Small intestine (tissue), 7 donors: ENCODE results near the gene MFSD11. TPM values are rescaled to one million over a fixed set of nuclear protein-coding genes. Genes with fewer than 3 reads are reported as not detected.
"Not testable (repeated sequence)": the region's sequence is repeated elsewhere in the genome, so short reads cannot be mapped to it uniquely, and the experiment has no call there.

Source experiments
- DNase-seq, 2 donors: peaks; one replicate each; pipeline versions ENCODE4 v3.0.0 to v3.0.0-alpha.2; 2013
- FAIRE-seq: peaks from 2 replicates; lab custom pipeline; 2012; peaks lifted over from hg19 to GRCh38; lab: Jason Lieb, UNC
- H3K27ac ChIP-seq, 3 donors: one replicate each; pipeline ENCODE4 v1.5.1; 2013; ENCODE audit warnings: low read length in 2 of 3, mild to moderate bottlenecking in 2 of 3, control low read depth in 1 of 3, inconsistent platforms in 1 of 3, low read depth in 1 of 3, moderate library complexity in 1 of 3
- H3K27me3 ChIP-seq, 3 donors: one replicate each; pipeline ENCODE4 v1.6.1; 2013; ENCODE audit warnings: low read length in 3 of 3, inconsistent platforms in 1 of 3; ENCODE audit not compliant: control insufficient read depth in 3 of 3, insufficient read depth in 3 of 3
- H3K36me3 ChIP-seq, 3 donors: one replicate each; pipeline ENCODE4 v1.6.1; 2013; ENCODE audit warnings: low read length in 3 of 3, inconsistent platforms in 1 of 3, low read depth in 1 of 3, mild to moderate bottlenecking in 1 of 3, moderate library complexity in 1 of 3; ENCODE audit not compliant: control insufficient read depth in 3 of 3, insufficient read depth in 2 of 3
- H3K4me1 ChIP-seq, 3 donors: one replicate each; pipeline ENCODE4 v1.6.1; 2013; ENCODE audit warnings: low read length in 2 of 3, inconsistent platforms in 1 of 3, low read depth in 1 of 3, mild to moderate bottlenecking in 1 of 3, moderate library complexity in 1 of 3; ENCODE audit not compliant: control insufficient read depth in 3 of 3, insufficient read depth in 2 of 3
- H3K4me3 ChIP-seq, 3 donors: one replicate each; pipeline ENCODE4 v1.5.1; 2013; ENCODE audit warnings: low read length in 3 of 3, control low read depth in 1 of 3, inconsistent platforms in 1 of 3, low read depth in 1 of 3, mild to moderate bottlenecking in 1 of 3, moderate library complexity in 1 of 3
- H3K9me3 ChIP-seq, 2 donors: one replicate each; pipeline ENCODE4 v1.6.1; 2013; ENCODE audit warnings: low read depth in 1 of 2, low read length in 1 of 2; ENCODE audit not compliant: control insufficient read depth in 2 of 2, insufficient read depth in 1 of 2
- WGBS, 3 donors: extraction: QIAGEN DNeasy Blood & Tissue Kit; methylation state at CpG; one replicate each; pipeline ENCODE4 v1.1.7; 2013; 5-methylcytosine and 5-hydroxymethylcytosine counted together
- polyA plus RNA-seq, 4 donors: library from polyadenylated mRNA; stranded (reverse) in 3 of 4; unstranded in 1 of 4; fragments of 200-250 nt in 3 of 4; fragments of 120-200 nt in 1 of 4; gene quantifications; one replicate each; pipeline versions ENCODE4 v1.2.1 to v1.2.3, GENCODE V29; 2013
- donor health status: healthy with polysubstance abuse.
- donor health status: control.
- donor health status: control.
- donor health status: Bipolar disorder and iron deficiency.
- donor health status: healthy.

The MFSD11 gene
- polyA plus RNA-seq, 4 donors, result 8.3 to 28.4 (median 15.2) TPM

DNA sequence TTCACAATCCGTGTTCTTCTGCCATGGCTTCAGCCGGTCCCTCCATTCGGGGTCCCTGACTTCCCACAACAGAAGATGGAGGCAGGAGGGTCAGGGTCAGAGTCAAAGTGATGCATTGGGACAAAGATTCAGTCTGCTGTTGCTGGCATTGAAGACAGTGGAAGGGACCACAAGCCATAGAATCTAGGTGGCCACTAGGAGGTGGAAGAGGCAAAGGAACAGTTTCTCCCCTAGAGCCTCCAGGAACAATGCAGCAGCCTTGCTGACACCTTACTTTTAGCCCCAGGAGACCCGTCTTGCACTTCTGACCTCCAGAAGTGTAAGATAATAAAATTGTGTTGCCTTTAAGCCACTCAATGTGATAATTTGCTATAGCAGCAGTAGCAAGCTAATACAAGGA is 55.9 kb downstream of the MFSD11 start:
- Histone ChIP-seq H3K27ac (no peak overlapping the region), H3K4me3 (no peak overlapping the region), H3K9me3 (peaks cover 0 to 4% of the 10 kb centered on the region in 2 donors), H3K36me3 (no peaks in the 10 kb centered on the region), H3K4me1 (peaks cover 0 to 2% (median 0%) of the 10 kb centered on the region in 3 donors), H3K27me3 (no peaks in the 10 kb centered on the region)
- FAIRE-seq, result no peak
- DNase-seq, result peak in 1 of 2 donors; percentile 8
- WGBS, 3 donors, result 78 to 81% (median 79%) methylated on average over 4 of the region's 4 CpGs

DNA sequence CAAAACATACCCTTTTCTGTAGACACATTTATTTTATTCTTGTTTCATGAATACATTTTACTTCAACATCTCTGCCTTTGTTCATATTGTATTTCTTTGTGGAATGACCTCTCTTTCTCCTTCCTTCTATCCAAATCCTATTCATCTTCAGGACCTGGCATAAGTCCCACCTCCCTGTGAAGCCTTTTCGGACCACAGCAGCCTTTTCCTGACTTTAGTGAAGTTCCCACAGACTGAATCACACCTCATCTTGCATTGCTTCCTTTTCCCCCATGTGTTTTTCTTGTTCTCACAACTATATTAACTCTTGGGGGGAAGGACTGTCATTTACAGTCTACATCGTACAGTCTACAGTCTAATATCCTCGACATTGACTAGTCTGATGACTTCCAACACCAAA is 58.2 kb downstream of the MFSD11 start:
- H3K27me3 ChIP-seq, result no peaks in the 10 kb centered on the region
- H3K4me3 ChIP-seq, result no peak overlapping the region
- FAIRE-seq, result no peak
- DNase-seq, result no peak
- H3K36me3 ChIP-seq, result no peaks in the 10 kb centered on the region
- WGBS, 3 donors, result 91 to 98% (median 95%) methylated on average over 3 of the region's 3 CpGs
- H3K4me1 ChIP-seq, result peaks cover 0 to 2% (median 0%) of the 10 kb centered on the region in 3 donors
- no peaks in the 10 kb centered on the region for H3K9me3 ChIP-seq
- no peak overlapping the region for H3K27ac ChIP-seq

DNA sequence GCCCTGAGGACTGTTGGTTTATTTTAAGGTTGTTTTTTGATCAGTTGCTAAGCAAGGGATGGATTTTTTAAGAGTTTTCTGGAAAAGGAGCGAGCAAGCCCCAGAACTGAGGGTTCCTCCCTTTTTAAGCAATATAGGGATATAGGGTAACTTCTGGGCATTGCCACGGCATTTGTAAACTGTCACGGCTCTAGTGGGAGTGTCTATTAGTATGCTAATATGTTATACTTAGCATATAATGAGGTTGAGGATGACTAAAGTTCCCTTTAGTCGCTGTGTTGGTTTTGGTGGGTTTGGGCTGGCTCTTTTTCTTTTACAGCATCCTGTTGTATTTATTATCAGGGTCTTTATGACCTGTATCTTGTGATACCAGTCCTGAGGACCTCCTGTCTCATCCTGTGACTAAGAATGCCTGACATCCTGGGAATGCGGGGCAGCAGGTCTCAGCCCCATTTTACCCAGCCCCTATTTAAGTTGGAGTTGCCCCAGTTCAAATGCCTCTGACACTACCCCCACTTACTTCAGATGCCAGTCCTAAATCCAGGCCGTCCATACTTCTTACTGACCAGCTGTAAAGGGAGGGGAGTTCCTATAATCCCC is 59.4 kb downstream of the MFSD11 start:
- DNase-seq (no peak), FAIRE-seq (no peak)
- 71 to 73% (median 71%) methylated on average over 6 of the region's 6 CpGs for WGBS, 3 donors
- Histone ChIP-seq H3K27me3 (no peaks in the 10 kb centered on the region), H3K9me3 (no peaks in the 10 kb centered on the region), H3K4me3 (no peak overlapping the region), H3K27ac (no peak overlapping the region), H3K4me1 (no peaks in the 10 kb centered on the region), H3K36me3 (no peaks in the 10 kb centered on the region)

DNA sequence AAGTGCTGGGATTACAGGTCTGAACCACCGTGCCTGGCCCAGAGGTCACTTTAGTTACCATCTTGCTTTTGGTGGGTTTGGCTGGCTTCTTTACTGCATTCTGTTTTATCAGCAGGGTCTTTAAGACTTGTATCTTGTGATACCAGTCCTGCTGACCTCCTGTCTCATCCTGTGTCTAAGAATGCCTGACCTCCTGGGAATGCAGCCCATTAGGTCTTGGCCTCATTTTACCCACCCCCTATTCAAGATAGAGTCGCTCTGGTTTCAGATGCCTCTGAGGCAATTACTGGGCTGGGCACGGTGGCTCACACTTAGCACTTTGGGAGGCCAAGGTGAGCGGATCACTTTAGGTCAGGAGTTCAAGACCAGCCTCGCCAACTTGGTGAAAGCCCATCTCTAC is 63.8 kb downstream of the MFSD11 start:
- Histone ChIP-seq H3K36me3 (no peaks in the 10 kb centered on the region), H3K4me3 (no peak overlapping the region), H3K27me3 (no peaks in the 10 kb centered on the region), H3K9me3 (peaks cover 0 to 3% of the 10 kb centered on the region in 2 donors), H3K27ac (no peak overlapping the region), H3K4me1 (no peaks in the 10 kb centered on the region)
- WGBS, 3 donors, result 88 to 92% (median 90%) methylated on average over 5 of the region's 5 CpGs
- FAIRE-seq (no peak), DNase-seq (no peak)

DNA sequence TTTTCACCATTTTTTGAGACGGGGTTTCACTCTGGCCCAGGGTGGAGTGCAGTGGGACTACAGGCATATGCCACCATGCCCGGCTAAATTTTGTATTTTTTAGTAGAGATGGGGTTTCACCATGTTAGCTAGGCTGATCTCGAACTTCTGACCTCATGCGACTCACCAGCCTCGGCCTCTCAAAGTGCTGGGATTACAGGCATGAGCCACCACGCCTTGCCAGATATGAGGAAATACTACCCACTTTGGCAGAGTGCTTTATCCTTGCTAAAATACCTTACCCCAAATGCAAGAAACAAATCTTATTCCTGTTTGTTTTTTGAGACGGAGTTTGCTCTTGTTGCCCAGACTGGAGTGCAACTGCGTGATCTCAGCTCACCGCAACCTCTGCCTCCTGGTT is 67.4 kb downstream of the MFSD11 start:
- H3K9me3 ChIP-seq, result peaks cover 0 to 3% of the 10 kb centered on the region in 2 donors
- H3K27ac ChIP-seq, result no peak overlapping the region
- H3K4me3 ChIP-seq, result no peak overlapping the region
- DNase-seq, result no peak
- no peaks in the 10 kb centered on the region for H3K36me3 ChIP-seq
- H3K27me3 ChIP-seq, result no peaks in the 10 kb centered on the region
- WGBS, 3 donors, result 77 to 85% (median 79%) methylated on average over 9 of the region's 9 CpGs
- FAIRE-seq, result no peak
- H3K4me1 ChIP-seq, result no peaks in the 10 kb centered on the region

DNA sequence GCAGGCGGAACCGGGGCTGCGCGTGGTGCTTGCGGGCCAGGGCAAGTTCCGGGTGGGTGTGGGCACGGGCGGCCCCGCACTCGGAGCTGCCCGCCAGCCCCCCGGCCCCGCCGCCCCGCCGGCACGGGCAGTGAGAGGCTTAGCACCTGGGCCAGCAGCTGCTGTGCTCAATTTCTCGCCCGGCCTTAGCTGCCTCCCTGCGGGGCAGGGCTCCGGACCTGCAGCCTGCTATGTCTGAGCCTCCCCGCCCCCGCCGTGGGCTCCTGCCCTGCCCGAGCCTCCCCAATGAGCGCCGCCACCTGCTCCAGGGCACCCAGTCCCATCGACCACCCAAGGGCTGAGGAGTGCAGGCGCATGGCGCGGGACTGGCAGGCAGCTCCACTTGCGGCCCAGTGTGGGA is 68.2 kb downstream of the MFSD11 start:
- not testable (repeated sequence) for DNase-seq, H3K27me3 ChIP-seq, H3K4me3 ChIP-seq, H3K9me3 ChIP-seq, H3K36me3 ChIP-seq, FAIRE-seq, H3K27ac ChIP-seq, H3K4me1 ChIP-seq
- WGBS, 3 donors, result 90 to 92% (median 91%) methylated on average over 13 to 32 of the region's 32 CpGs

DNA sequence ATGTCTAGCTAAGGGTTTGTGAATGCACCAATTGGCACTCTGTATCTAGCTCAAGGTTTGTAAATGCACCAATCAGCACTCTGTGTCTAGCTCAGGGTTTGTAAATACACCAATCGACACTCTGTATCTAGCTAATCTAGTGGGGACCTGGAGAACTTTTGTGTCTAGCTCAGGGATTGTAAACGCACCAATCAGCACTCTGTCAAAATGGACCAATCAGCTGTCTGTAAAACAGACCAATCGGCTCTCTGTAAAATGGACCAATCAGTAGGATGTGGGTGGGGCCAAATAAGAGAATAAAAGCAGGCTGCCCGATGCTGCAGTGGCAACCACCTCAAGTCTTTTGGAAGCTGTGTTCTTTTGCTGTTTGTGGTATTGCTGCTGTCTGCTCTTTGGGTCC is 68.8 kb downstream of the MFSD11 start:
- not testable (repeated sequence) for H3K4me1 ChIP-seq, FAIRE-seq, DNase-seq, H3K9me3 ChIP-seq, H3K27ac ChIP-seq, H3K27me3 ChIP-seq, H3K4me3 ChIP-seq, H3K36me3 ChIP-seq
- WGBS, 3 donors, result 94 to 95% (median 95%) methylated on average over 4 of the region's 4 CpGs

DNA sequence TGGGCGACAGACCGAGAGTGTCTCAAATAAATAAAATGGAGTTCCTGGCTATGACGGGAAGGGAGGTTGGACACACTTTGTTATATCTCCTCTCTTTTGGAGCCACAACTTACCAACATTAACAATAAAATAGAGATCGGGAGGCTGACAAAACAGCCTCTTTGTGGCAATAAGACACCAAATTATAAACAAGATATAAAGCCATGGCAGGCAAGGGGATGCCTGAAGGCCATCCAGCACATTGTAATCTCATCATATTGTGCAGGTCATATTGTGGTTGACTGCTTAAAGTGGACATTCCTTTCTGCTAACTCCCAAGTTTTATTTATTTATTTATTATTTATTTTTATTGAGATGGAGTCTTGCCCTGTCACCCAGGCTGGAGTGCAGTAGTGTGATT is 70.4 kb downstream of the MFSD11 start:
- DNase-seq (no peak), FAIRE-seq (no peak)
- 95 to 97% (median 95%) methylated on average over 4 of the region's 4 CpGs for WGBS, 3 donors
- no peaks in the 10 kb centered on the region for H3K9me3 ChIP-seq
- H3K36me3 ChIP-seq, result no peaks in the 10 kb centered on the region
- H3K4me1 ChIP-seq, result no peaks in the 10 kb centered on the region
- H3K27me3 ChIP-seq, result no peaks in the 10 kb centered on the region
- H3K4me3 ChIP-seq, result no peak overlapping the region
- H3K27ac ChIP-seq, result no peak overlapping the region

DNA sequence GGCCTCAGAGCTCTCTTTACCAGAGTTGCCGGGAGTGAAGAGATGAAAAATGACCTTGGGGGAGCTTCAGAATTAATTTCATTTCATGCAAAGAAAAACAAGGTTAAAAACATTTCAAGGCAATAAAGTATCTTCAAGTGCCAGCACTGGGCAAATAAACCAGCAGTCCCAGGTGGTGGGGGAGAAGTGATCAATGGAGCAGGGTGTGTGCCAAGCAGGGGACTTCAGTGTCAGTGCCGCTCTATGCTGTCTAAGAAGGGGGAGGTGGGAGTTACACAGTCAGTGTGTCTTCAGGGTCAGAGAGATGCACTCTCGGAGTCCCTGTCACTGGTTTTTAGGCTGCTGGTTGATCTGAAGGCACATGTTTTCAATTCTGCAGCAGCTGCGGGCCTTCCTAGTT is 73.0 kb downstream of the MFSD11 start:
- no peaks in the 10 kb centered on the region for H3K36me3 ChIP-seq
- no peak for DNase-seq
- 78 to 90% (median 79%) methylated on average over 4 of the region's 4 CpGs for WGBS, 3 donors
- H3K27me3 ChIP-seq, result no peaks in the 10 kb centered on the region
- no peaks in the 10 kb centered on the region for H3K9me3 ChIP-seq
- H3K4me3 ChIP-seq, result no peak overlapping the region
- no peak overlapping the region for H3K27ac ChIP-seq
- FAIRE-seq, result no peak
- H3K4me1 ChIP-seq, result no peaks in the 10 kb centered on the region
